ENCODE results near the gene HNF4A.
"Not testable (repeated sequence)": the region's sequence is repeated elsewhere in the genome, so short reads cannot be mapped to it uniquely, and the experiment has no call there.

HNF4A gene

GRCh38 chr20:44447827-44448419 is 92.4 kb downstream of the HNF4A start:
- FAIRE-seq, result no peak

GRCh38 chr20:44448753-44449546 is 93.5 kb downstream of the HNF4A start:
- no peak for FAIRE-seq

- FAIRE-seq, result no peak
Measured at GRCh38 chr20:44449864-44450263, 94.4 kb downstream of the HNF4A start.

DNA sequence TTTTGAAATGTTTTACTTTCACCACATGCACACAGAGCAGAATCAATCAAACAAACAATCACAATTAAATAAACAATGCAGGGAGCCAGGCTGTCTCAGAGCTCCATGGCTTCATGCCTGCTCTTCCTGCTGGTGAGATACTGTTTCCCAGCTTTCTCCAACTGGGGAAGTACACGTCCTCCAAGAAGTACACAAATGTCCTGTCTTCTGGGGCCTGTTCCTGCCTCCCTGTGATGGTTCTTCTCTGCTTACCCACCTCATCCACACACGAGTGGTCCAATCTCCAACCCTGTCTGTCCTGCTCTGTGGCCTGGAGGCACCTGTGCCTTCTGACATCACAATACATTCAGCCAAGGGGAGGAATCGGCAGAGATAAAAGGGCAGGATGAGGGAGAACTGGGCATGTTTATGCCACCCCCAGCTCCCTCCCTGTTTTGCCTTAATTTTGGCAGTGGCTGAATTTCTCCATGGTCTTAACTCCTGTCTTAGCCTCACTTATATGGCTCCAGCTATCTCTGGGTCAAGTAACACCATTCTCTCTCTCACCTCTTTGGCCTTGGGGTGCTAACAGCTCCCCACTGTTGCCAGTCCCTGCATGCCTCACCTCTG is 94.9 kb downstream of the HNF4A start:
- FAIRE-seq, result no peak

DNA sequence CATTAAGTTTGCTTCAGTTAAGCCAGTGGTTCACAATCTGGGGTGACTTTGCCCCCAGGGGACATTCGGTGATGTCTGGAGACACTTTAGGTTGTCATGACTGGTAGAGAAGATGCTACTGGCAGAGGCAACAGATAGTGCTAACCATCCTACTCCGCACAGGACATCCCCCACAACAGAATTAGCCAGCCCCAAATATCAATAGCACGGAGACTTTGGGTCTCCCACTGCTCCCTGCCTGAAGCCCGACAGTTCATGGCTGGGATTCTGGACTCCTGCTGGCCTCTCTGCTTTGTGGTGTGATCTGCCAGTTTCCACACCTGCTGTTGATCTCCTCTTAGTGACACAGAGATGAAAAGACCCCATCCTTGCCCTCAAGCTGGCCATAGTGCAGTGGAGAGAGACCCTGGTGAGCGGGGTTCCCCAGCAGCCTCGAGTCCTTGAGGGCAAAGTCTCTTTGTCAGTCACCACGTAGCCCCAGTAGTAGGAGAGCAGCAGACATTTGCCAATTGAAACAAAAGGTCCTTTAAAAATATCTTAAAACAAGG is 95.5 kb downstream of the HNF4A start:
- FAIRE-seq, result no peak

GRCh38 chr20:44454306-44454963 is 98.9 kb downstream of the HNF4A start:
- FAIRE-seq, result no peak

DNA sequence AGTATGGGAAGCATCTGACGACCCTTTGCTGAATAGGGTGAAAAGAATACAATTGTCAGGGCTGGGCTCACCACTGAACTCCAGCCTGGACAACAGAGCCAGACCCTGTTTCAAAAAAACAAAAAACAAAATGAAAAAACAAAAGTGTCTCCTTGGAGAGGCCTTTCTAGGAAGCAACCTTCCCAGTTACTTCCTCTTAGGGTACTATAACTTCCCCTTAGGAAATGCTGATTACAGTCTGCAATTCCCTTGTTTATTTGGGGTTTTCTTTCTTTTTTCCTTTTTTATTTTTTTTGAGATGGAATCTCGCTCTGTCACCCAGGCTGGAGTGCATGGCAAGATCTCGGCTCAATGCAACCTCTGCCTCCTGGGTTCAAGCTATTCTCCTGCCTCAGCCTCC is 99.6 kb downstream of the HNF4A start:
- FAIRE-seq, result no peak

DNA sequence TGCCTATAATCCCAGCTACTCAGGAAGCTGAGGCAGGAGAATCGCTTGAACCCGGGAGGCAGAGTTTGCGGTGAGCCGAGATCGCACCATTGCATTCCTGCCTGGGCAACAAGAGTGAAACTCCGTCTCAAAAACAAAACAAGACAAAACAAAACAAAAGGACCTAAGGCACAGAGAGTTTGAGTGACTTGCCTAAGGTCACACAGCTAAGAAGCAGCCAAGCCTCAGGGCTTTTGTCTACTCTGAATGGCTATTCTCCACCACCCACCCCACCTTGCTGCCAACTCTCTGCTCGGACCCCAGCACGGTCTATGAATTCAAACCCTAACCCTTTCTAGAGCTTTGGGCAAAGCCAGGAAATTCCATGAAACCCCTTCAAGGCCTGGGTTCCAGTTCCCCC is 101.1 kb downstream of the HNF4A start:
- FAIRE-seq, result no peak

DNA sequence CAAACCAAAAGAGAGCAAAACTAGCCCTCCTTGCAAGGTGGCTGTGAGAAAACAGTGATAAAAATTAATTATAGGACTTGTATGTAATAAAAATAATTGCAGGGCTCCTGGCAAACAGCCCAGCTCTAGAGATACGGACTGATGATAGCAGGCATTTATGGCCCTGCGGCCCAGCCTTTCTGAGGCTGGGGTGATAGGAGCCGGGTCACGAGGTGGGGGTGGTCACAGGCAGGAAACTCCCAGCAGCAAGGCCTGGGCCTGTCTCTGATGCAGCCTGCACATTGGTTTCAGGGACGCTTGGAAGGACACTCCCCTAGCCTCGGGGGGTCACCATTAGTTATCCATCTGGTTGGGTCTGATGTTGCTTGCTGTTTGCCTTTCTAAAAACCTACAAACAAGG is 101.5 kb downstream of the HNF4A start:
- FAIRE-seq, result no peak

- no peak for FAIRE-seq
Measured at GRCh38 chr20:44459271-44459670, 103.8 kb downstream of the HNF4A start.

- FAIRE-seq, result no peak
Measured at GRCh38 chr20:44460795-44461141, 105.3 kb downstream of the HNF4A start.

DNA sequence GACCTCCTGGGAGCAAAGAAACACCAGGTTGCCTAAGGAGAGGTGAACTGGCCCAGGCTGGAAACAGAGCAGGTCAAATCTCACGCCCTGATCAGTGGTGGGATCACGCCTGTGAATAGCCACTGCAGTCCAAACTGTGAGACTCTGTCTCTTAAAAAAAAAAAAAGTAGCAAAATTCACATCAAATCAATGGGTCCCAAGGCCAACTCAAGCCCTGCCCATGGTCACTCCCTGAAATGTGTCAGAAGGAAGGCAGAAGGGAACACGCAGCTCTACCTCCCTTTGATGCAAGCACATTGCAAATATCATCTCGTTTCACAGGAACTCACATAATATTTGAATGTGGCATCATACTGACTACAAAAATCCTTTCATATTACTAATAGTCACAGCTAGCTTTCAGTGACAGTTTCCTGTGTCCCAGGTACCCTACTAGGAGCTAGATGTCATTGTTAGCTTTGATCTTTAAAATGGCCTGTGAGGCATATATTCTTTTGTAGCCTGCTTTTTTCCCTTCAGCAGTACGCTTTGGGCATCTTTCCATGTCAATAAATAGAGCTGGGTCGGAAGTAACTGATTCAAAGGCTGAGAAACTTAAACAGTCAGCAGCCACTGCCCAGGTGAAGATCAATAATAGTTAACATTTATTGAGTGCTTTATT is 105.8 kb downstream of the HNF4A start:
- FAIRE-seq, result no peak

DNA sequence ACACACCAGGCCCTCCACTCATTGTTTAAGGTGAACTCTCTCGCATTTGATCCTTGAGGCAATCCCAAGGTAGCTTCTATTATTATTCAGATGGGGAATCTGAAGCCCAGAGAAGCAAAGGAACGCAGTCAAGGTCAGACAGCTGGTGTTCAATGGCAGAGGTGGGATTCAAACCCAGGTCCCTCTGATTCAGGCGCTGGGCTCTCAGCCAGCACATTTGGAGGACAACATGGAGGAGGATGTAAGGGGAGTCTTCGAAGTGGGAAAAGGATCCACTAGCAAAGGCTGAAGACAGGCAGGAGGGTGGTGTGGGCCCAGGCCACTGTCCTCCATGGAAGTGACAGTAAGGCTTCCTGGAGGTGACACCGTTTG is 106.3 kb downstream of the HNF4A start:
- FAIRE-seq, result no peak

DNA sequence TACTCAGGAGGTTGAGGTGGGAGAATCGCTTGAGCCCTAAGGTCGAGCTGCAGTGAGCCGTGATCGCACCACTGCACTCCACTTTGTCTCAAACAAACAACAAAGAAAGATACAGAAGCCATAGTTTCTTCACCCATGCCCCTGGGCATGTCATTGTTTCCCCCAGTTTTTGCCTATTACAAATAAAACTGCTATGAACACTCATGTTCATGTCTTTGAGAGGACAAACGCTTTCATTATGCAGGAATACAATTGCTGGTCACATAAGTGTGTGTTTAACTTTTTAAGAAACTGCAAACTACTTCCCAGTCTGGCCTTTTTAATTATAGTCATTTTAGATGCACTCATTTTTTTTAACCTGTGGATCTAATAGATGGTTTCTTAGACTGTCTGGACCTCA is 108.0 kb downstream of the HNF4A start:
- no peak for FAIRE-seq

DNA sequence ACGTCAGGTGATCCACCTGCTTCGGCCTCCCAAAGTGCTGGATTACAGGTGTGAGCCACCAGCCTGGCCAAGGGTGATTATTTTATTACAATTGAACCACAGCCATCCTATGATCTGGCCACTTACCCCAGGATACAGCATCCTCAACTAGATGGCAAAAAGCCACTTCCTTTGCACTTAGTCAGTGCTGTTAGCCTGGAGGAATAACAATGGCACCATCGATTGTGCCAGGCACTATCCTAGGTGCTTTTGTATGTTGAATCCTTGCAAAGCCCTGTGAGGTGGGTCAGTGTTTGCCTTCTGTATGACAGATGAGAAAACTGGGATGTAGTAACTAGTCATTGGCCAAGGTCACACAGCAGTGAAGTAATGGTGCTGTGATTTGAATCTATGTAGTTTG is 109.0 kb downstream of the HNF4A start:
- no peak for FAIRE-seq

DNA sequence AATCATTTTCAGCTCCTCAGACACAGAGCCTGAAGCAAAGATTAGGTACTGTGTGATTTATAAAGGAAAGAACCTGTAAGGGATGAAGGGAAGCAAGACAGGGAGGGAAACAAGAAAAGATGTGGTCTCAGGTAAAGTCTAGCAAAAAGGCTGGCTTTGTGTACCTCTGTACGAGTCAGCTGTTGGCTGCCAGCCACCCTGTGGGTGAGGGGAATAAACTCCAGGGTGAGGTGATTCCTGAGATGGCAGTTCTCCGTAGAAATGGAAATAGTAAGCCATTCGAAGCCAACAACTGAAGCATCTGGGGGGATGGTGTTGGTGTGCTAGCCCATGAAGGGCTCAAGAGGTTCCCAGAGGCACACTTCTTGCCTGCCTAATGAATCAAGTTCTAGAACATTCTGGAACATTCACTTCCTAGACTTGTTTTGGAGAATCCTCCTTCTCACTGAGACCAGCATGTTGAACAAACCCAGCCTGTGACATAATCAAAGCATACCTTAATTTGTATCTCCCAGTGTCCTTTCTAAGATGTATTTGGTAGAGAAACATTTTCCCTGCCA is 109.6 kb downstream of the HNF4A start:
- no peak for FAIRE-seq

GRCh38 chr20:44467289-44467883 is 111.9 kb downstream of the HNF4A start:
- FAIRE-seq, result no peak

DNA sequence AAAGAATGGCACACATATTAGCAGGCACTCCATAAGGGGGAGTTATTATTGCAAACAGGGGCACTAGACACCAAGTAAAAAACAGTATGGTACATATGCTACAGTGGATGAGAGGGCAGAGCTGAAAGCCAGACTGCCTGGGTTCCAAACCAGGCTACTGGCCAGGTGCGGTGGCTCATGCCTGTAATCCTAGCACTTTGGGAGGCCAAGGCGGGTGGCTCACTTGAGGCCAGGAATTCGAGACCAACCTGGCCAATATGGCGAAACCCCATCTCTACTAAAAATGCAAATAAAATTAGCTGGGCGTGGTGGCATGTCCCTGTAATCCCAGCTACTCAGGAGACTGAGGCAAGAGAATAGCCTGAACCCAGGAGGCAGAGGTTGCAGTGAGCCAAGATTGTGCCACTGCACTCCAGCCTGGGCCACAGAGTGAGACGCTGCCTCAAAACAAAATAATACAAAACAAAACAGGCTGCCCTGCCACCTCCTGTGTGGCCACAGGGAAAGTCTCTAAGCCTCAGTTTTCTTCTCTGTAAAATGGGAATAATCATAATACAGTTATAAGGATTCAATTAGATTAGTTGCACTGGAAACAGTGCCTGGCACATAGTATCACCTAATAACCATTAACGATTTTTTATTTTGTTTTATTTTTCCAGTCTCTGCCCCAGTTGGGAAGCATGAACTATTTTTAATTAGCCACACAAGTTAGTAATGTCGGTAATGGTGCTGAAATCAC is 112.7 kb downstream of the HNF4A start:
- no peak for FAIRE-seq

DNA sequence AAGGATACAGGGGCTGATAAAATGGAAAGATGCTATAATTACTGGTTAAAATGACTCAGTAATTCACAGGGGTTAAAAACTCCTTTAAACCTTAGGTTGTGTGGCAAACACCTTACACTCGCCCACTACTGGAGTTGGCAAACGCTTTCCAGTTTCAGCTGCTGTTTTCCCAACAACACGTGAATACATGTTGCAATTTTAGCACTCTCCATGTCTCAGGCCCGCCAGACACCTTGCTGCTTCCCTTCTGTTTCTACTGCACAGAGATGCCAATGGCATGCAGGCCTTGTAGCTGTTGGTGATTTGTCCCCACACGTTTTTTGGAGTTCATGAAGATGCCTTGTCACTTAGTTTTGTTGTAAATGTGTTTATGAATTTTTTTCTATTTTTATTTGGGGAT is 114.8 kb downstream of the HNF4A start:
- FAIRE-seq, result no peak

GRCh38 chr20:44471481-44471882 is 116.0 kb downstream of the HNF4A start:
- FAIRE-seq, result no peak

DNA sequence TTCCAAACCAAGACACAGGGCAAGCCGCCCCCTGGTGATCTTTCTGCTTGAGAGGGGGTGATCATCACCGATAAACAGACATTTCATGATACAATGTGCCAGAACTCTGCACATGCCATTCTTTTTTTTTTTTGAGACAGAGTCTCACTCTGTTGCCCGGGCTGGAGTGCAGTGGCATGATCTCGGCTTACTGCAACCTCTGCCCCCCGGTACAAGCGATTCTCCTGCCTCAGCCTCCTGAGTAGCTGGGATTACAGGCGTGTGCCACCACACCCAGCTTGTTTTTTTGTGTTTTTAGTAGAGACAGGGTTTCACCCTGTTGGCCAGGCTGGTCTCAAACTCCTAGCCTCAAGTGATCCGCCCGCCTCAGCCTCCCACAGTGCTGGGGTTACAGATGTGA is 116.8 kb downstream of the HNF4A start:
- FAIRE-seq, result not testable (repeated sequence)

DNA sequence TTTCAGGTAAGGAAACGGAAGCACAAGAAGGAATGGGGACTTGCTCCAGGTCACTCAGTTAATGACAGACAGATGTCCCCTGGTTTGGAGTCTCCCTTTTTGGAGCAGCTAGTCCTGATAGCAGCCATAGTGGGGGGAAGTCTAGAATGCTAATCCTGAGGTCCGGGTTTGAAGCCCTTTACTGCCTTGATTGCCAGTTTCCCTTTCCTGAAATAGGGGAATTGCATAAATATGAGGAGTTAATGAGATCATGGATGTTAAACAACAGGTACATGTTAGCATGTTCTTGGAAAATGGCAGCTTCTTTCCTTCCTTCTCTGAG is 119.8 kb downstream of the HNF4A start:
- FAIRE-seq, result no peak

All from G401.6 (cell line).